ENCODE data around the gene NTRK3.

- TF ChIP-seq CTCF (IDR thresholded peaks at IDR 0.05) (no peak), POLR2A (IDR thresholded peaks at IDR 0.05) (no peak)
Observed at GRCh38 chr15:87919064-87919463, 337.5 kb downstream of the NTRK3 start.
